Measurements from ENCODE around the gene TMBIM6.

Gene TMBIM6

DNA sequence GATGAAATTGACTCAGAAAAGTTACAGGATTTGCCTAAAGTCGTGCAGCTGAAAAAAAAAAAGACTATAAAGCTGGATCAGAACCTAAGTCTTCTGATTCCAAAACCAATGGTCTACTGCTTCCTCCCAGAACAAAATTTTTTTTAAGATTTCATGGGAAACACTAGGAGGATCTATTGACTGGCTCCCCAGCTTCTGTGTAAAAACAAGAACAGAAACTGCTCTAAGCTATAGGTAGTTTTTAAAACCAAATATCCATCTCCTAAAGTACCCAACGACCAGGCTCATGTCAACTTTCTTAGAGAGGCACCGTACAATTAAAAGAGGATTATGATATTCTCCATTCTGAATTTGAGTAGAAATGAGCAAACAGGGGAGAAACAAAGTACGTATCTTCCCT, 43.5 kb upstream of the TMBIM6 start:
- Histone ChIP-seq H3K23ac (ENCODE audit: low read length) (no peak overlapping the region), H3K14ac (ENCODE audit: low read length) (no peak overlapping the region), H3K4me1 (ENCODE audit: control insufficient read depth in 1 of 2, insufficient read depth in 2 of 2, low read length in 2 of 2) (peaks cover 6 to 8% of the 10 kb centered on the region in 2 experiments), H2BK5ac (ENCODE audit: low read depth, low read length, poor library complexity) (no peak overlapping the region), H2AK5ac (ENCODE audit: low read length) (no peak overlapping the region), H3K9me3 (ENCODE audit: insufficient read depth, low read depth, low read length) (no peaks in the 10 kb centered on the region), H4K91ac (ENCODE audit: low read depth, low read length) (no peak overlapping the region), H3K79me1 (ENCODE audit: low read length) (no peaks in the 10 kb centered on the region), H4K8ac (ENCODE audit: low read depth, low read length) (no peak overlapping the region), H2BK12ac (ENCODE audit: low read length) (no peak overlapping the region), H3K9ac (ENCODE audit: low read length) (no peak overlapping the region), H3K27ac (ENCODE audit: low read depth, low read length) (no peak overlapping the region), H3K4me2 (ENCODE audit: low read length) (no peak overlapping the region), H4K12ac (ENCODE audit: low read depth, low read length) (no peak overlapping the region), H2BK120ac (ENCODE audit: insufficient read depth, low read length, poor library complexity) (no peak overlapping the region), H3K27me3 (ENCODE audit: insufficient read depth, low read length) (no peaks in the 10 kb centered on the region), H3K79me2 (ENCODE audit: control insufficient read depth, insufficient read depth, low read length, poor library complexity) (no peaks in the 10 kb centered on the region), H2AFZ (ENCODE audit: insufficient read depth, low read length, poor library complexity) (no peak overlapping the region), H3K36me3 (ENCODE audit: control insufficient read depth in 1 of 2, insufficient read depth in 2 of 2, low read length in 2 of 2) (no peaks in the 10 kb centered on the region), H3K4ac (ENCODE audit: low read depth, low read length) (no peak overlapping the region), H3K4me3 (ENCODE audit: low read depth, low read length) (no peak overlapping the region), H3K18ac (ENCODE audit: low read length) (no peak overlapping the region)
- WGBS (ENCODE audit: extremely low coverage, insufficient coverage, insufficient read length), result no CpG with 5 or more reads among the region's 4 CpGs
- DNase-seq, result no peak

DNA sequence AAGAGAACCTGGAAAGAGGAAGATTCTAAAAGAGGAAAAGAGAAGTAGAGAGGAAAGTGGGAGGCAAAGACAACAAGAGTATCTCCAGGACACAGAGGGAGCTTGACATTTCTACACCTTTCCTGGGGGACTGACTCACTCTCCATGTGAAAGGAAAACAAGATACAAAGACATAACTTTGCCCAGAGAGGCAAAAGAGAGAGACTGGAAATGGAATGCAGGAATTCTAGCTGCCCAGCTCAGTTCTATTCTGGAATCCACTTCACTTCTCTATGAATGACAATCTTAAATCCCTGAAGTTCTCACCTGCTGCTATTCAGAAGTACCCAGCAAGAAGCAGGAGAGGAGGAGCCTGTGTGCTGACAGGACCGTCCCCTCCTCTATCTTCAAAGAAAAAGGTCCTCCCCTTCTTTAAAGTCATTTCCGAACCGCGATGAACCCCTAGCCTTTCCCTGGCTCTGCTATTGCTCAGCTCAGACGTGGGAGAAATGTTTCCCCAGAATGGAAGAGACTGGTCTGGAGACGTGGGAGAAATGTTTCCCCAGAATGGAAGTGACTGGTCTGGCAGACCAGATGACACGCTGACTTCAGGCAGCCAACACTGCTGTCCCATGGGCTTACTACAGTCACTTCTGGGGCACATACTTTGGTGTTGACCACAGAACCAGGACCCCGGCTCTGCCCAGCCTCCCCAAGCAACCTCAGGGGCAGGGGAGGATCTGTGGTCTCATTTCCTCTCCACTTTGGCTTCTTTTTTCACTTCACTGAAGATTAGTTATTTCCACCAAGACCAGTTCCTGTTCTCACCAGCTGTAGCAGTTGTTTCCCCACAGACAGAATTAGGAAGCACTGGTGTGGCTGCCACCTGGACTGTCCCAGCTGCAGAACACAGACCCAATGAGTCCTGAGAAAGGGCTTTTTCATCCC, 42.5 kb upstream of the TMBIM6 start:
- H3K23ac ChIP-seq (ENCODE audit: low read length), result no peak overlapping the region
- H3K36me3 ChIP-seq (ENCODE audit: control insufficient read depth in 1 of 2, insufficient read depth in 2 of 2, low read length in 2 of 2), result no peaks in the 10 kb centered on the region
- no peak overlapping the region for H3K4ac ChIP-seq (ENCODE audit: low read depth, low read length)
- no peaks in the 10 kb centered on the region for H3K27me3 ChIP-seq (ENCODE audit: insufficient read depth, low read length)
- H4K12ac ChIP-seq (ENCODE audit: low read depth, low read length), result no peak overlapping the region
- no peak overlapping the region for H2AFZ ChIP-seq (ENCODE audit: insufficient read depth, low read length, poor library complexity)
- H2AK5ac ChIP-seq (ENCODE audit: low read length), result no peak overlapping the region
- H3K79me1 ChIP-seq (ENCODE audit: low read length), result no peaks in the 10 kb centered on the region
- H3K27ac ChIP-seq (ENCODE audit: low read depth, low read length), result no peak overlapping the region
- no peak overlapping the region for H3K18ac ChIP-seq (ENCODE audit: low read length)
- no peaks in the 10 kb centered on the region for H3K79me2 ChIP-seq (ENCODE audit: control insufficient read depth, insufficient read depth, low read length, poor library complexity)
- no peak overlapping the region for H3K14ac ChIP-seq (ENCODE audit: low read length)
- H3K9me3 ChIP-seq (ENCODE audit: insufficient read depth, low read depth, low read length), result no peaks in the 10 kb centered on the region
- no peak overlapping the region for H3K4me3 ChIP-seq (ENCODE audit: low read depth, low read length)
- no peak overlapping the region for H4K91ac ChIP-seq (ENCODE audit: low read depth, low read length)
- H3K4me2 ChIP-seq (ENCODE audit: low read length), result peak overlapping the region; percentile 45
- peak overlapping the region; percentile 35 for H3K9ac ChIP-seq (ENCODE audit: low read length)
- H2BK5ac ChIP-seq (ENCODE audit: low read depth, low read length, poor library complexity), result no peak overlapping the region
- H3K4me1 ChIP-seq (ENCODE audit: control insufficient read depth in 1 of 2, insufficient read depth in 2 of 2, low read length in 2 of 2), result peaks cover 6 to 8% of the 10 kb centered on the region in 2 experiments
- no CpG with 5 or more reads among the region's 8 CpGs for WGBS (ENCODE audit: extremely low coverage, insufficient coverage, insufficient read length)
- no peak overlapping the region for H2BK120ac ChIP-seq (ENCODE audit: insufficient read depth, low read length, poor library complexity)
- DNase-seq, result peak; percentile 59 to 82
- no peak overlapping the region for H4K8ac ChIP-seq (ENCODE audit: low read depth, low read length)
- H2BK12ac ChIP-seq (ENCODE audit: low read length), result no peak overlapping the region

DNA sequence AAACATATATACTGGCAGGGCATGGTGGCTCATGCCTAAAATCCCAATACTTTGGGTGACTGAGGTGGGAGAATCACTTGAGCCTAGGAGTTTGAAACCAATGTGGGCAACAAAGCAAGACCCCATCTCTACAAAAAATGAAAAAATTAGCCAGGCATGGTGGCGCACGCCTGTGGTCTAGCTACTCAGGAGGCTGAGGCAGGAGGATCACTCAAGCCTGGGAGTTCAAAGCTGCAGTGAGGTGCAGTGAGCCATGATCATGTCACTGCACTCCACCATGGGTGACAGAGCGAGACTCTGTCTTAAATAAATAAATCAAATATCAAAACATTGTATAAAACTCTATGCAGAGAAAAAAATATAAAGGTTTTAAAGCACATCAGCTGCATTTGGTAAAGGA, 39.3 kb upstream of the TMBIM6 start:
- H3K36me3 ChIP-seq (ENCODE audit: control insufficient read depth in 1 of 2, insufficient read depth in 2 of 2, low read length in 2 of 2), result no peaks in the 10 kb centered on the region
- H2BK5ac ChIP-seq (ENCODE audit: low read depth, low read length, poor library complexity), result no peak overlapping the region
- no peak for DNase-seq
- H3K4me3 ChIP-seq (ENCODE audit: low read depth, low read length), result no peak overlapping the region
- no peak overlapping the region for H4K91ac ChIP-seq (ENCODE audit: low read depth, low read length)
- H4K12ac ChIP-seq (ENCODE audit: low read depth, low read length), result no peak overlapping the region
- H3K4me2 ChIP-seq (ENCODE audit: low read length), result no peak overlapping the region
- peaks cover 5% of the 10 kb centered on the region for H3K79me1 ChIP-seq (ENCODE audit: low read length)
- H3K4ac ChIP-seq (ENCODE audit: low read depth, low read length), result no peak overlapping the region
- H2BK12ac ChIP-seq (ENCODE audit: low read length), result no peak overlapping the region
- no peak overlapping the region for H2BK120ac ChIP-seq (ENCODE audit: insufficient read depth, low read length, poor library complexity)
- H3K18ac ChIP-seq (ENCODE audit: low read length), result no peak overlapping the region
- H3K23ac ChIP-seq (ENCODE audit: low read length), result no peak overlapping the region
- H3K9ac ChIP-seq (ENCODE audit: low read length), result no peak overlapping the region
- H2AFZ ChIP-seq (ENCODE audit: insufficient read depth, low read length, poor library complexity), result no peak overlapping the region
- peaks cover 4% of the 10 kb centered on the region for H3K79me2 ChIP-seq (ENCODE audit: control insufficient read depth, insufficient read depth, low read length, poor library complexity)
- no peak overlapping the region for H3K27ac ChIP-seq (ENCODE audit: low read depth, low read length)
- no peak overlapping the region for H3K14ac ChIP-seq (ENCODE audit: low read length)
- H3K9me3 ChIP-seq (ENCODE audit: insufficient read depth, low read depth, low read length), result no peaks in the 10 kb centered on the region
- WGBS (ENCODE audit: extremely low coverage, insufficient coverage, insufficient read length), result no CpG with 5 or more reads among the region's 3 CpGs
- no peak overlapping the region for H2AK5ac ChIP-seq (ENCODE audit: low read length)
- no peak overlapping the region for H4K8ac ChIP-seq (ENCODE audit: low read depth, low read length)
- no peaks in the 10 kb centered on the region for H3K27me3 ChIP-seq (ENCODE audit: insufficient read depth, low read length)
- H3K4me1 ChIP-seq (ENCODE audit: control insufficient read depth in 1 of 2, insufficient read depth in 2 of 2, low read length in 2 of 2), result peaks cover 12 to 17% of the 10 kb centered on the region in 2 experiments

DNA sequence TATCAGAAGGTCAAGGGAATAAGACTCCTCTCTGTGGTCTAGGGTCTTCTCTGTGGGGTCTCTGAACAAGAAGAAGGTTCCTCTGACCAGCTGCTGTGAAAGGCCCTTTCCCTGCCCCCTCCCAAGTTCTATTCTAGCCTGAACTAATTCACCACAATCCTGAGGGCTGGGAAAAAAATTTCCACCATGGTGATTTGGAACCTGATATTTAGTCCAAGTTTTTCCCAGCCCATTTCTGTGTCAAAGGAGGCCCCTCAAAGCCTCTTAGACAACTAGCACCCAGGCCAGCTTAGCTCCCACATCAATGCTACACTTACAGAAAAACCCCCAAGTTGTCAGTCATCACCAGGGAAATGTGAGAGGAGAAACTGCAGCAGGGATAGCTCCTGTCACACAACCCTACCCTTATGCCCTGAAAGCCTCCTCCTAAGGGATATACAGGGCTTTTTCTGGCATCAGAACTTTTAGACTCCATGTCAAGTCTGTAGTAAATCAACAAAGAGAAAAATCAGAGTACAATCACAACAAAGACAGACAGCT, 38.6 kb upstream of the TMBIM6 start:
- Histone ChIP-seq H3K27ac (ENCODE audit: low read depth, low read length) (no peak overlapping the region), H3K4me1 (ENCODE audit: control insufficient read depth in 1 of 2, insufficient read depth in 2 of 2, low read length in 2 of 2) (peaks cover 12 to 17% of the 10 kb centered on the region in 2 experiments), H2BK12ac (ENCODE audit: low read length) (no peak overlapping the region), H3K4ac (ENCODE audit: low read depth, low read length) (no peak overlapping the region), H2AFZ (ENCODE audit: insufficient read depth, low read length, poor library complexity) (no peak overlapping the region), H3K27me3 (ENCODE audit: insufficient read depth, low read length) (no peaks in the 10 kb centered on the region), H3K9me3 (ENCODE audit: insufficient read depth, low read depth, low read length) (no peaks in the 10 kb centered on the region), H4K12ac (ENCODE audit: low read depth, low read length) (no peak overlapping the region), H2BK5ac (ENCODE audit: low read depth, low read length, poor library complexity) (no peak overlapping the region), H3K36me3 (ENCODE audit: control insufficient read depth in 1 of 2, insufficient read depth in 2 of 2, low read length in 2 of 2) (no peaks in the 10 kb centered on the region), H3K79me2 (ENCODE audit: control insufficient read depth, insufficient read depth, low read length, poor library complexity) (peaks cover 4% of the 10 kb centered on the region), H3K79me1 (ENCODE audit: low read length) (peaks cover 7% of the 10 kb centered on the region), H3K9ac (ENCODE audit: low read length) (no peak overlapping the region), H3K4me3 (ENCODE audit: low read depth, low read length) (no peak overlapping the region), H3K18ac (ENCODE audit: low read length) (no peak overlapping the region), H3K4me2 (ENCODE audit: low read length) (no peak overlapping the region), H4K8ac (ENCODE audit: low read depth, low read length) (no peak overlapping the region), H3K23ac (ENCODE audit: low read length) (no peak overlapping the region), H4K91ac (ENCODE audit: low read depth, low read length) (no peak overlapping the region), H2AK5ac (ENCODE audit: low read length) (no peak overlapping the region), H2BK120ac (ENCODE audit: insufficient read depth, low read length, poor library complexity) (no peak overlapping the region), H3K14ac (ENCODE audit: low read length) (no peak overlapping the region)
- DNase-seq, result no peak

Data from trophoblast cell (in vitro differentiated cells and primary cell).